ENCODE data around the gene FBXO36. TPM values are rescaled to one million over a fixed set of nuclear protein-coding genes. Genes with fewer than 3 reads are reported as not detected.

FBXO36 gene
- total and polyA plus RNA-seq, 2 of the 4 experiments (the other 2 are of a cell fraction) = 1.3 to 2.2 TPM

DNA sequence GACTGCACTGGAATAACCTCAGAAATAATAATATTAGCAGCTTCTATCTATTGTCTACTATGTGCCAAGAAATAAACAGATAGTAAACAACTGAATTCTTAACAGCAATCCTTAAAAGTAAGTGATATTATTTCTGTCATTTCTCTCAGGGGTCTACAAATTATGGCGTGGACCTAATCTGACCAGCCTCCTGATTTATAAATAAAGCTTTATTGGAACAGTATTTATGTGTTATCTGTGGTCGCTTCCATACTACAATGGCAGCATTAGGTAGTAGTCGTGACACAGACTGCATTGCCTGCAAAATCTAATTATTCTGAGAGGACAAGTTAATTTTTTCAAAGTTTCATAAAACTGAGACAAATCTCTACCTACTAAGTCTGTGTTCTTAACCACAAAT lies 97.4 kb downstream of the FBXO36 start:
- H2AFZ ChIP-seq (replicated peaks; ENCODE audit: low read length, poor library complexity) = no peak overlapping the region
- intact Hi-C loops (cut with micrococcal nuclease) (no loop called here), dilution Hi-C loops (cut with HindIII; ENCODE audit: low sequenced_read_pairs, unreplicated experiment) (no loop called here), in situ Hi-C loops (cut with MboI; ENCODE audit: low sequenced_read_pairs) (loop anchor here (25.0 kb wide), 1 partner anchor 793 kb away; no protein-coding TSS in a partner anchor)
- no peak overlapping the region for H3K14ac ChIP-seq (replicated peaks; ENCODE audit: low read depth, low read length)
- H3K4ac ChIP-seq (ENCODE audit: low read depth, low read length) = no peak overlapping the region
- no peak overlapping the region for H2BK120ac ChIP-seq (ENCODE audit: low read depth, low read length)
- H3K56ac ChIP-seq (ENCODE audit: extremely low read depth, insufficient read depth, low read length) = no peak overlapping the region
- H2BK20ac ChIP-seq (ENCODE audit: low read depth, low read length) = no peak overlapping the region
- no peak overlapping the region for H3K4me3 ChIP-seq (ENCODE audit: insufficient read depth, low read depth, low read length)
- H3K4me2 ChIP-seq (ENCODE audit: low read depth, low read length) = no peak overlapping the region
- H4K91ac ChIP-seq (ENCODE audit: insufficient read depth, low read depth, low read length) = no peak overlapping the region
- H3K27me3 ChIP-seq (ENCODE audit: control insufficient read depth, insufficient read depth, low read length) = no peaks in the 10 kb centered on the region
- no peak overlapping the region for H3K9ac ChIP-seq (ENCODE audit: low read depth, low read length)
- H3K79me1 ChIP-seq (ENCODE audit: low read depth in 1 of 2, low read length in 2 of 2) = no peaks in the 10 kb centered on the region
- DNase-seq = no peak
- H2BK15ac ChIP-seq (ENCODE audit: low read depth, low read length) = no peak overlapping the region
- WGBS, 2 experiments (ENCODE audit: extremely low coverage in 2 of 2, insufficient read length in 1 of 2) = no CpG with 5 or more reads among the region's 3 CpGs
- H2AK5ac ChIP-seq (ENCODE audit: low read depth, low read length) = no peak overlapping the region
- no peak overlapping the region for H4K5ac ChIP-seq (ENCODE audit: low read depth, low read length)
- no peak overlapping the region for H3K23ac ChIP-seq (ENCODE audit: low read depth, low read length)
- no peak overlapping the region for H2AK9ac ChIP-seq (replicated peaks; ENCODE audit: low read depth, low read length, poor library complexity)
- no TSS peak for BruUV-seq (replicated peaks)
- H4K8ac ChIP-seq (ENCODE audit: low read depth in 2 of 2, low read length in 2 of 2) = no peak overlapping the region
- H2BK5ac ChIP-seq (ENCODE audit: low read depth, low read length, poor library complexity, severe bottlenecking) = no peak overlapping the region
- ChIA-PET CTCF (no interaction called here), POLR2A (ENCODE audit: unreplicated experiment) (no interaction called here)
- no peaks in the 10 kb centered on the region for H3K9me1 ChIP-seq (ENCODE audit: insufficient read depth, low read length)
- no peak overlapping the region for H3K18ac ChIP-seq (ENCODE audit: low read depth, low read length)
- H4K20me1 ChIP-seq (ENCODE audit: insufficient read depth, low read length) = no peaks in the 10 kb centered on the region
- no peaks in the 10 kb centered on the region for H3K4me1 ChIP-seq (ENCODE audit: control insufficient read depth, insufficient read depth, low read length)
- H3K9me3 ChIP-seq (ENCODE audit: control insufficient read depth, insufficient read depth, low read length) = no peaks in the 10 kb centered on the region
- no peaks in the 10 kb centered on the region for H3K36me3 ChIP-seq (ENCODE audit: control insufficient read depth, insufficient read depth, low read length)
- H3K27ac ChIP-seq (ENCODE audit: insufficient read depth, low read length) = no peak overlapping the region
- TF ChIP-seq RAD21 (IDR thresholded peaks at IDR 0.05; ENCODE audit: low read length) (no peak), CEBPB (IDR thresholded peaks at IDR 0.05; ENCODE audit: low read depth, low read length) (no peak), ELK1 (IDR thresholded peaks at IDR 0.05; ENCODE audit: borderline replicate concordance, low read depth, low read length) (no peak), SMC3 (IDR thresholded peaks at IDR 0.05; ENCODE audit: low read depth, low read length) (no peak), POLR2A (IDR thresholded peaks at IDR 0.05; ENCODE audit: low read depth, low read length) (no peak), RCOR1 (IDR thresholded peaks at IDR 0.05; ENCODE audit: insufficient replicate concordance, low read length) (no peak), MAFK (IDR thresholded peaks at IDR 0.05; ENCODE audit: low read depth, low read length) (no peak), USF2 (IDR thresholded peaks at IDR 0.05; ENCODE audit: low read depth, low read length) (no peak), FOS (IDR thresholded peaks at IDR 0.05; ENCODE audit: low read depth, low read length) (no peak), BHLHE40 (IDR thresholded peaks at IDR 0.05; ENCODE audit: low read depth, low read length) (no peak)
- no peak for ATAC-seq (ENCODE audit: low read depth)

Data from IMR-90 (cell line).